SK-N-SH treated with all-trans-retinoic acid at 6 μM for 48 hours (cell line): ENCODE measurements around the gene KNSTRN.

Experiments
- ATAC-seq: fragments of 200-7000 bp; cut with Tn5 transposase; 3 replicates; pipeline ENCODE4 v1.9.1; 2020; ENCODE audit warnings: mild to moderate bottlenecking, moderate library complexity
- ARNTL ChIP-seq: fragments of 450-650 bp; formaldehyde crosslinking; IDR thresholded peaks from 2 replicates; pipeline ENCODE4 v1.5.0; 2020; ENCODE audit warnings: low read depth, mild to moderate bottlenecking, moderate library complexity, borderline replicate concordance
- BACH2 ChIP-seq: fragments of 250-450 bp; sonication (Bioruptor Pico); IDR thresholded peaks from 2 replicates; pipeline ENCODE4 v1.9.0; 2021; ENCODE audit warnings: mild to moderate bottlenecking, borderline replicate concordance
- CREB5 ChIP-seq: fragments of 250-450 bp; sonication (Bioruptor Pico); IDR thresholded peaks from 2 replicates; pipeline ENCODE4 v1.5.1; 2020; ENCODE audit warnings: low read depth, mild to moderate bottlenecking, moderate library complexity
- CSDC2 ChIP-seq: fragments of 250-450 bp; sonication (Bioruptor Pico); IDR thresholded peaks from 2 replicates; pipeline ENCODE4 v1.5.0; 2020; ENCODE audit warnings: mild to moderate bottlenecking, moderate library complexity
- ESRRG ChIP-seq: fragments of 250-450 bp; sonication (Bioruptor Pico); IDR thresholded peaks from 2 replicates; pipeline ENCODE4 v1.6.1; 2021; ENCODE audit warnings: mild to moderate bottlenecking
- GLIS3 ChIP-seq: fragments of 250-450 bp; sonication (Bioruptor Pico); IDR thresholded peaks from 2 replicates; pipeline ENCODE4 v1.5.0; 2020; ENCODE audit warnings: mild to moderate bottlenecking, moderate library complexity
- ISL1 ChIP-seq: fragments of 250-450 bp; sonication (Bioruptor Pico); IDR thresholded peaks from 2 replicates; pipeline ENCODE4 v2.1.2; 2022; ENCODE audit warnings: mild to moderate bottlenecking, moderate library complexity
- OSR1 ChIP-seq: fragments of 250-450 bp; sonication (Bioruptor Pico); IDR thresholded peaks from 2 replicates; pipeline ENCODE4 v1.8.0; 2022; ENCODE audit warnings: moderate library complexity, mild to moderate bottlenecking, inconsistent platforms
- PATZ1 ChIP-seq: fragments of 250-450 bp; sonication (Bioruptor Pico); IDR thresholded peaks from 2 replicates; pipeline ENCODE4 v1.8.0; 2020; ENCODE audit warnings: mild to moderate bottlenecking, moderate library complexity, borderline replicate concordance
- POU6F1 ChIP-seq: fragments of 250-450 bp; sonication (Bioruptor Pico); IDR thresholded peaks from 2 replicates; pipeline ENCODE4 v1.8.0; 2021; ENCODE audit warnings: low read depth, mild to moderate bottlenecking, moderate library complexity, borderline replicate concordance
- RARB ChIP-seq: fragments of 250-450 bp; sonication (Bioruptor Pico); IDR thresholded peaks from 2 replicates; pipeline ENCODE4 v1.8.0; 2021; ENCODE audit warnings: mild to moderate bottlenecking, moderate library complexity
- SNAI2 ChIP-seq: fragments of 250-450 bp; sonication (Bioruptor Pico); IDR thresholded peaks from 2 replicates; pipeline ENCODE4 v1.5.0; 2020; ENCODE audit warnings: mild to moderate bottlenecking, moderate library complexity
- TCF4 ChIP-seq: fragments of 250-450 bp; sonication (Bioruptor Pico); IDR thresholded peaks from 2 replicates; pipeline ENCODE4 v1.8.0; 2021; ENCODE audit warnings: mild to moderate bottlenecking, moderate library complexity, borderline replicate concordance
- TOX ChIP-seq: fragments of 250-450 bp; sonication (Bioruptor Pico); IDR thresholded peaks from 2 replicates; pipeline ENCODE4 v1.8.0; 2021; ENCODE audit warnings: mild to moderate bottlenecking, moderate library complexity, borderline replicate concordance
- ZC3H10 ChIP-seq: fragments of 250-450 bp; sonication (Bioruptor Pico); IDR thresholded peaks from 2 replicates; pipeline ENCODE4 v1.5.1; 2021; ENCODE audit warnings: mild to moderate bottlenecking, moderate library complexity
- ZFP3 ChIP-seq: fragments of 250-450 bp; sonication (Bioruptor Pico); IDR thresholded peaks from 2 replicates; pipeline ENCODE4 v1.5.0; 2020; ENCODE audit warnings: mild to moderate bottlenecking, moderate library complexity
- ZFP30 ChIP-seq: fragments of 450-650 bp; formaldehyde crosslinking; IDR thresholded peaks from 2 replicates; pipeline ENCODE4 v1.5.0; 2022; ENCODE audit warnings: mild to moderate bottlenecking, moderate library complexity
- ZNF565 ChIP-seq: fragments of 450-650 bp; formaldehyde crosslinking; conservative IDR thresholded peaks from 2 replicates; pipeline ENCODE4 v1.5.0; 2020; ENCODE audit warnings: low read depth, mild to moderate bottlenecking, moderate library complexity
- ZNF70 ChIP-seq: fragments of 450-650 bp; formaldehyde crosslinking; IDR thresholded peaks from 2 replicates; pipeline ENCODE4 v1.5.0; 2020; ENCODE audit warnings: mild to moderate bottlenecking, moderate library complexity
- ZNF8 ChIP-seq: fragments of 450-650 bp; formaldehyde crosslinking; IDR thresholded peaks from 2 replicates; pipeline ENCODE4 v1.5.0; 2020; ENCODE audit warnings: mild to moderate bottlenecking, moderate library complexity
- TF ChIP-seq, protein P1 (sequence below): fragments of 250-450 bp; sonication (Bioruptor Pico); IDR thresholded peaks from 2 replicates; pipeline ENCODE4 v1.5.0; 2020; ENCODE audit warnings: mild to moderate bottlenecking, moderate library complexity
- TF ChIP-seq, protein P2 (sequence below): fragments of 250-450 bp; sonication (Bioruptor Pico); IDR thresholded peaks from 2 replicates; pipeline ENCODE4 v1.5.1; 2021; ENCODE audit warnings: mild to moderate bottlenecking, moderate library complexity

KNSTRN gene

GRCh38 chr15:40372981-40373380 is 9.5 kb upstream of the KNSTRN start:
- TF ChIP-seq PATZ1 (CRISPR knock-in tag) (no peak), ARNTL (CRISPR knock-in tag) (no peak), OSR1 (CRISPR knock-in tag) (no peak), CREB5 (CRISPR knock-in tag) (no peak), ESRRG (CRISPR knock-in tag) (no peak), SNAI2 (CRISPR knock-in tag) (no peak), ZNF565 (CRISPR knock-in tag) (no peak), RARB (CRISPR knock-in tag) (no peak), ZNF8 (CRISPR knock-in tag) (no peak), ZNF70 (CRISPR knock-in tag) (no peak), TOX (no peak), ISL1 (no peak), BACH2 (CRISPR knock-in tag) (no peak), TCF4 (CRISPR knock-in tag) (no peak), ZFP3 (no peak), GLIS3 (CRISPR knock-in tag) (no peak), ZFP30 (CRISPR knock-in tag) (no peak), ZC3H10 (CRISPR knock-in tag) (no peak)
- TF ChIP-seq, protein P1, sequence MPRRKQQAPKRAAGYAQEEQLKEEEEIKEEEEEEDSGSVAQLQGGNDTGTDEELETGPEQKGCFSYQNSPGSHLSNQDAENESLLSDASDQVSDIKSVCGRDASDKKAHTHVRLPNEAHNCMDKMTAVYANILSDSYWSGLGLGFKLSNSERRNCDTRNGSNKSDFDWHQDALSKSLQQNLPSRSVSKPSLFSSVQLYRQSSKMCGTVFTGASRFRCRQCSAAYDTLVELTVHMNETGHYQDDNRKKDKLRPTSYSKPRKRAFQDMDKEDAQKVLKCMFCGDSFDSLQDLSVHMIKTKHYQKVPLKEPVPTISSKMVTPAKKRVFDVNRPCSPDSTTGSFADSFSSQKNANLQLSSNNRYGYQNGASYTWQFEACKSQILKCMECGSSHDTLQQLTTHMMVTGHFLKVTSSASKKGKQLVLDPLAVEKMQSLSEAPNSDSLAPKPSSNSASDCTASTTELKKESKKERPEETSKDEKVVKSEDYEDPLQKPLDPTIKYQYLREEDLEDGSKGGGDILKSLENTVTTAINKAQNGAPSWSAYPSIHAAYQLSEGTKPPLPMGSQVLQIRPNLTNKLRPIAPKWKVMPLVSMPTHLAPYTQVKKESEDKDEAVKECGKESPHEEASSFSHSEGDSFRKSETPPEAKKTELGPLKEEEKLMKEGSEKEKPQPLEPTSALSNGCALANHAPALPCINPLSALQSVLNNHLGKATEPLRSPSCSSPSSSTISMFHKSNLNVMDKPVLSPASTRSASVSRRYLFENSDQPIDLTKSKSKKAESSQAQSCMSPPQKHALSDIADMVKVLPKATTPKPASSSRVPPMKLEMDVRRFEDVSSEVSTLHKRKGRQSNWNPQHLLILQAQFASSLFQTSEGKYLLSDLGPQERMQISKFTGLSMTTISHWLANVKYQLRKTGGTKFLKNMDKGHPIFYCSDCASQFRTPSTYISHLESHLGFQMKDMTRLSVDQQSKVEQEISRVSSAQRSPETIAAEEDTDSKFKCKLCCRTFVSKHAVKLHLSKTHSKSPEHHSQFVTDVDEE = no peak
- TF ChIP-seq, protein P2, sequence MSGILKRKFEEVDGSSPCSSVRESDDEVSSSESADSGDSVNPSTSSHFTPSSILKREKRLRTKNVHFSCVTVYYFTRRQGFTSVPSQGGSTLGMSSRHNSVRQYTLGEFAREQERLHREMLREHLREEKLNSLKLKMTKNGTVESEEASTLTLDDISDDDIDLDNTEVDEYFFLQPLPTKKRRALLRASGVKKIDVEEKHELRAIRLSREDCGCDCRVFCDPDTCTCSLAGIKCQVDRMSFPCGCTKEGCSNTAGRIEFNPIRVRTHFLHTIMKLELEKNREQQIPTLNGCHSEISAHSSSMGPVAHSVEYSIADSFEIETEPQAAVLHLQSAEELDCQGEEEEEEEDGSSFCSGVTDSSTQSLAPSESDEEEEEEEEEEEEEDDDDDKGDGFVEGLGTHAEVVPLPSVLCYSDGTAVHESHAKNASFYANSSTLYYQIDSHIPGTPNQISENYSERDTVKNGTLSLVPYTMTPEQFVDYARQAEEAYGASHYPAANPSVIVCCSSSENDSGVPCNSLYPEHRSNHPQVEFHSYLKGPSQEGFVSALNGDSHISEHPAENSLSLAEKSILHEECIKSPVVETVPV (CRISPR knock-in tag) = no peak
- ATAC-seq = no peak

- ATAC-seq = no peak
- TF ChIP-seq ZNF565 (CRISPR knock-in tag) (no peak), CSDC2 (CRISPR knock-in tag) (no peak), POU6F1 (CRISPR knock-in tag) (no peak), GLIS3 (CRISPR knock-in tag) (no peak), TOX (no peak), ZC3H10 (CRISPR knock-in tag) (no peak), ARNTL (CRISPR knock-in tag) (no peak), TCF4 (CRISPR knock-in tag) (no peak), ZFP3 (no peak), ESRRG (CRISPR knock-in tag) (no peak)
- TF ChIP-seq, protein P1 = no peak
Observed at GRCh38 chr15:40377606-40378005, 4.9 kb upstream of the KNSTRN start.
